A673 (cell line): ENCODE data around the gene ATOSA. TPM values are rescaled to one million over a fixed set of nuclear protein-coding genes. Genes with fewer than 3 reads are reported as not detected.

Source experiments
- BruUV-seq: library from RNA; stranded (reverse); fragments of 400-500 nt; replicated peaks from 2 replicates; lab custom pipeline; 2021; lab: Mats Ljungman, UMichigan
- CTCF ChIA-PET: fragments of 300-600 bp; sonication (Branson Sonifier 250); formaldehyde crosslinking; loops from one replicate; lab custom pipeline; 2022; ENCODE audit warnings: antibody characterized with exemption; lab: Charles Lee
- POLR2A ChIA-PET: fragments of 300-600 bp; sonication (Branson Sonifier 250); formaldehyde crosslinking; loops from one replicate; lab custom pipeline; 2022; ENCODE audit warnings: antibody characterized with exemption; ENCODE audit not compliant: low non-redundant PET; lab: Charles Lee
- DNase-seq: peaks from one replicate; pipeline ENCODE4 v3.0.0-alpha.2; 2015; ENCODE audit warnings: low spot score
- H3K27ac ChIP-seq: fragments of 200-600 bp; sonication (generic); 2 replicates; pipeline ENCODE4 v1.5.1; 2016; ENCODE audit warnings: mixed run types, low read depth, mild to moderate bottlenecking, mixed read lengths, antibody characterized with exemption, low read length; ENCODE audit not compliant: poor library complexity, severe bottlenecking
- H3K27me3 ChIP-seq: fragments of 200-600 bp; sonication (generic); replicated peaks from 2 replicates; pipeline ENCODE4 v1.6.1; 2017; ENCODE audit warnings: mixed run types, low read depth, mild to moderate bottlenecking, mixed read lengths, antibody characterized with exemption, low read length; ENCODE audit not compliant: insufficient read depth, poor library complexity
- H3K36me3 ChIP-seq: fragments of 200-600 bp; sonication (generic); 2 replicates; pipeline ENCODE4 v1.6.1; 2016; ENCODE audit warnings: mixed run types, mild to moderate bottlenecking, mixed read lengths, antibody characterized with exemption, low read length; ENCODE audit not compliant: insufficient read depth, poor library complexity, severe bottlenecking
- H3K4me1 ChIP-seq: fragments of 200-600 bp; sonication (generic); 2 replicates; pipeline ENCODE4 v1.6.1; 2017; ENCODE audit warnings: mixed run types, mild to moderate bottlenecking, mixed read lengths, antibody characterized with exemption, low read length; ENCODE audit not compliant: insufficient read depth, poor library complexity, severe bottlenecking
- H3K4me3 ChIP-seq: fragments of 200-600 bp; sonication (generic); 2 replicates; pipeline ENCODE4 v1.5.1; 2016; ENCODE audit warnings: low read depth, mixed run types, mild to moderate bottlenecking, mixed read lengths, low read length; ENCODE audit not compliant: poor library complexity, severe bottlenecking
- H3K9me3 ChIP-seq: fragments of 200-600 bp; sonication (generic); 2 replicates; pipeline ENCODE4 v1.6.1; 2016; ENCODE audit warnings: mixed run types, low read depth, mild to moderate bottlenecking, mixed read lengths, antibody characterized with exemption, low read length; ENCODE audit not compliant: poor library complexity, severe bottlenecking
- EZH2 ChIP-seq: fragments of 200-600 bp; sonication (generic); IDR thresholded peaks from 2 replicates; pipeline ENCODE4 v1.6.1; 2017; ENCODE audit warnings: borderline replicate concordance, low read depth, mild to moderate bottlenecking, mixed read lengths, antibody characterized with exemption, low read length; ENCODE audit not compliant: poor library complexity, severe bottlenecking
- intact Hi-C: fragments of 100-400 bp; cut with micrococcal nuclease; formaldehyde crosslinking; loops from one replicate; pipeline ENCODE4 v1.10.0; 2022; ENCODE audit not compliant: unreplicated experiment
- total RNA-seq: library from RNA; stranded (reverse); gene quantifications from 2 replicates; pipeline ENCODE4 v1.2.3, GENCODE V29; 2021
- TF ChIP-seq, protein P1 (sequence below): fragments of 300-800, 200-600 bp; sonication (generic); conservative IDR thresholded peaks from 2 replicates; pipeline ENCODE4 v1.5.1; 2017; ENCODE audit warnings: low read depth, mild to moderate bottlenecking, antibody characterized with exemption, low read length, moderate library complexity, mixed read lengths

The ATOSA gene
- total RNA-seq, 1 experiment from 2014 or later: 5.3 TPM

DNA sequence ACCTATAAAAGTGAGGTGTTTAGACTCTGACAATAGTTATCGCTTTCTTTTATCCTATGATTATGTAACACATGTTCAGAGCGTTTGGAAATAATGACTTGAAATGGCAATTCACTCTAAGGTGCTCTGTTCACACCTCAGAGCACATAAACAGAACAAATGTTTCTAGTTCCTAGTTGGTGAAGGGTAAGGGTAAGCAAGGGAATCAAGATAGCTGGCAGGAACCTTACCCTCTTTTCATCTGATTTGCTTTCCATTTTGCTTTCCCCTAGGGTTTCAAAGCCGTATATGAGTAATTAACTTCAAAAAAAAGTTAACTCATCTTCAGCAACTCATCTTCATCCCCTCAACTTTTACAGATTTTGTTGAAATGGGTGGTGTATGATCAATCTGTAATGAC lies 2.3 kb upstream of the ATOSA start:
- POLR2A ChIA-PET: no interaction called here
- Histone ChIP-seq H3K4me1 (no peaks in the 10 kb centered on the region), H3K4me3 (no peak overlapping the region), H3K36me3 (no peaks in the 10 kb centered on the region), H3K27ac (no peak overlapping the region), H3K27me3 (peaks cover 21% of the 10 kb centered on the region), H3K9me3 (no peaks in the 10 kb centered on the region)
- DNase-seq: no peak
- CTCF ChIA-PET: no interaction called here
- intact Hi-C loops: no loop called here
- no TSS peak for BruUV-seq
- TF ChIP-seq, protein P1, sequence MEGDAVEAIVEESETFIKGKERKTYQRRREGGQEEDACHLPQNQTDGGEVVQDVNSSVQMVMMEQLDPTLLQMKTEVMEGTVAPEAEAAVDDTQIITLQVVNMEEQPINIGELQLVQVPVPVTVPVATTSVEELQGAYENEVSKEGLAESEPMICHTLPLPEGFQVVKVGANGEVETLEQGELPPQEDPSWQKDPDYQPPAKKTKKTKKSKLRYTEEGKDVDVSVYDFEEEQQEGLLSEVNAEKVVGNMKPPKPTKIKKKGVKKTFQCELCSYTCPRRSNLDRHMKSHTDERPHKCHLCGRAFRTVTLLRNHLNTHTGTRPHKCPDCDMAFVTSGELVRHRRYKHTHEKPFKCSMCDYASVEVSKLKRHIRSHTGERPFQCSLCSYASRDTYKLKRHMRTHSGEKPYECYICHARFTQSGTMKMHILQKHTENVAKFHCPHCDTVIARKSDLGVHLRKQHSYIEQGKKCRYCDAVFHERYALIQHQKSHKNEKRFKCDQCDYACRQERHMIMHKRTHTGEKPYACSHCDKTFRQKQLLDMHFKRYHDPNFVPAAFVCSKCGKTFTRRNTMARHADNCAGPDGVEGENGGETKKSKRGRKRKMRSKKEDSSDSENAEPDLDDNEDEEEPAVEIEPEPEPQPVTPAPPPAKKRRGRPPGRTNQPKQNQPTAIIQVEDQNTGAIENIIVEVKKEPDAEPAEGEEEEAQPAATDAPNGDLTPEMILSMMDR: no peak
- no peak for TF ChIP-seq EZH2

DNA sequence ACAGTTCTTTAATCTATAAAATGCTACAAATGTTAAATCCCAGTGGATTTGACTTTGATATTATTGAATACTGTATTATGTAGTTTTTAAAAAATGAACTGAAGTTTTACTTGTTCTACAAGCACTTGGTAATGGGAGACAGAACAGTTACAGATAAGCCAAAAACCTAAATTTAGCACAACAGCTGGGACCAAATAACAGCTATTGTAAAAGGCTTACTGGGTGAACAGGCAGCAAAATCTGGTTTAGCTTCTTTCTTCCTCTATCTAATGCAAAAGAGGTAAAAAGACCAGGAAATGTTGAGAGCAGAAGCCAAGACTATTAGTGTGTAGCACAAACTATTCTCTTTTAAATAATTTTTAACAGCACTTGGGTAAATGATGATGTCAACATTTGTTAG lies 1.6 kb upstream of the ATOSA start:
- DNase-seq: no peak
- intact Hi-C loops: no loop called here
- POLR2A ChIA-PET: no interaction called here
- H3K36me3 ChIP-seq: no peaks in the 10 kb centered on the region
- H3K4me1 ChIP-seq: no peaks in the 10 kb centered on the region
- TF ChIP-seq, protein P1: no peak
- no peak for TF ChIP-seq EZH2
- CTCF ChIA-PET: no interaction called here
- H3K27me3 ChIP-seq: peaks cover 21% of the 10 kb centered on the region
- no peak overlapping the region for H3K4me3 ChIP-seq
- no peak overlapping the region for H3K27ac ChIP-seq
- BruUV-seq: no TSS peak
- H3K9me3 ChIP-seq: no peaks in the 10 kb centered on the region

DNA sequence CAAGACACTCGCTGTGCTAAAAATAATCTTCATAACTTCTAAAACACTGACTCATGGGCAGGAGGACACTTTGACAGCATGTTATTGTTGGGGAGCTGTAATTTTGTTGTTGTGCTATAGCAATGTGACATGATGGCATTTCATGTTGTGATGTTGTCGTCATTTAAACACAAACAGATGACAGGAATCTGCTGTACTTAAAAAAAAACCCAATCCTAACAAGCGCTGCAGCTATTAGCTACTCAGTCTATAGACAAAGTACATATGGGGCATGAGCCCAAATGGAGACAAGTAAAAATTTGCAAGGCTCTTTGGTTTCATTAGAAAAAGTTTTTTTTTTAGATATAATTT lies 828 bp upstream of the ATOSA start:
- H3K36me3 ChIP-seq: no peaks in the 10 kb centered on the region
- peak overlapping the region; percentile 87 for H3K4me3 ChIP-seq
- peaks cover 21% of the 10 kb centered on the region for H3K27me3 ChIP-seq
- BruUV-seq: no TSS peak
- ChIA-PET POLR2A (no interaction called here), CTCF (no interaction called here)
- no peak for TF ChIP-seq EZH2
- TF ChIP-seq, protein P1: no peak
- intact Hi-C loops: no loop called here
- no peaks in the 10 kb centered on the region for H3K4me1 ChIP-seq
- H3K27ac ChIP-seq: no peak overlapping the region
- no peaks in the 10 kb centered on the region for H3K9me3 ChIP-seq
- peak; percentile 2 for DNase-seq
